ENCODE results near the gene NECTIN1. TPM values are rescaled to one million over a fixed set of nuclear protein-coding genes. Genes with fewer than 3 reads are reported as not detected.

The NECTIN1 gene
- polyA plus RNA-seq, 3 donors from 2014 or later = 0.41 to 0.52 TPM; not detected in 1

DNA sequence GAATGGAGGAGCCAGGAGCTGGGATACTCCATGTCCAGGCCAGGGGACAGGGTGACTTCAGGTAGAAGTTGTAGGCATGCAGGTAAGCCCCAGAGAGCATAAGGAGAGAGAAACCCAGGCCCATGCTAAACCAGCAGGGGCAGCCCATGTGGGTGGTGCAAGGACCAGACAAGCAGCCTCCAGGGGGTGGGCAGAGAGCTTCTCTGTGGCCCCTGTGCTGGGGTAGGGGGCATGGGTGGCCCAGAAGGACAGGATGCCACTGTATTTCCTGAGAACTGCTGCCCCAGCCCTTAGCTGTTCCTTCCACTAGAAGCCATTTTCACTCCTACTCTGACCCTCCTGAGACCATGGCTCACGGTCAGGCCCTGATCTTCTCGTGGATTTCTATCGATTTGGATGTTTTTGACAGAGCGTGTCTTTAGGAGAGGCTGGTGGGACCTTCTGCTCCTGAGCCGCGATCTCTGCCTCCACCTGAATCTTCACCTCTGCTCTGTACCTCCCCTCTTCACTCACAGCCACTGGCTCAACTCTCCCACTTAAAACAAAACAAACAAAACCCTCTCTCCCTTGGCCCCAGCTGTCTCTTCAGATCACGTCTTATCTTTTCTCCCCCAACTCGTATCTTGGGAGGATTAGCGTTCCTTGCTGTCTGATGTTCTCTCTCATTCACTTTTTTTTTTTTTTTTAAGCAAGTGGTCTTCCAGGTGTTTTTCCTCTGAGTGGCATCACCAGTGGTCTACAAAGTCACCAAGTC is 112.2 kb downstream of the NECTIN1 start:
- Mint-ChIP-seq H3K36me3 (no peaks in the 10 kb centered on the region), H3K27me3 (ENCODE audit: low read depth in 3 of 3) (peaks cover 2 to 5% (median 5%) of the 10 kb centered on the region in 3 donors), H3K4me1 (no peaks in the 10 kb centered on the region), H3K9me3 (no peaks in the 10 kb centered on the region), H3K4me3 (no peak overlapping the region), H3K27ac (no peak overlapping the region)
- no peak for DNase-seq

DNA sequence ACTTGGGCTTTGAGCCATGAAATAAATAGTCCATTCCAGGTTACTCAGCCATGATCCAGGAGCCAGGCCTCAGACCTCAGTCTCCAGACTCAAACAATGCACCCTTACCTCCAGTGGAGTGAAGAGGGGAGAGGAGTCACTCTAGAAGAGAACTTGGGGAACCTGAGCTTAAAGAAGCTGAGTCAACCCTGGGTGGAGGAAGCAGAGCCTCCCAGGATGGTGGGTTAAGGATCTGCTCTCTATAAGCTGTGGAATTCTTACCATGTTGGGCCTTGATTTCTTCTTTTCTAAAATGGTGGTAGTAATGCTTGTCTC is 113.2 kb downstream of the NECTIN1 start:
- no peaks in the 10 kb centered on the region for H3K4me1 Mint-ChIP-seq
- H3K9me3 Mint-ChIP-seq = no peaks in the 10 kb centered on the region
- DNase-seq = no peak
- H3K36me3 Mint-ChIP-seq = no peaks in the 10 kb centered on the region
- no peak overlapping the region for H3K27ac Mint-ChIP-seq
- H3K4me3 Mint-ChIP-seq = no peak overlapping the region
- peaks cover 2 to 5% (median 4%) of the 10 kb centered on the region in 3 donors for H3K27me3 Mint-ChIP-seq (ENCODE audit: low read depth in 3 of 3)

GRCh38 chr11:119615003-119615881 is 113.8 kb downstream of the NECTIN1 start:
- Mint-ChIP-seq H3K27ac (no peak overlapping the region), H3K36me3 (no peaks in the 10 kb centered on the region), H3K4me3 (no peak overlapping the region), H3K4me1 (no peaks in the 10 kb centered on the region), H3K27me3 (ENCODE audit: low read depth in 3 of 3) (peaks cover 2 to 5% (median 4%) of the 10 kb centered on the region in 3 donors), H3K9me3 (no peaks in the 10 kb centered on the region)
- no peak for DNase-seq

GRCh38 chr11:119614222-119615002 is 114.6 kb downstream of the NECTIN1 start:
- Mint-ChIP-seq H3K36me3 (no peaks in the 10 kb centered on the region), H3K27ac (no peak overlapping the region), H3K4me1 (no peaks in the 10 kb centered on the region), H3K9me3 (no peaks in the 10 kb centered on the region), H3K27me3 (ENCODE audit: low read depth in 3 of 3) (peaks cover 2 to 5% (median 4%) of the 10 kb centered on the region in 3 donors), H3K4me3 (no peak overlapping the region)
- no peak for DNase-seq

- Mint-ChIP-seq H3K4me1 (no peaks in the 10 kb centered on the region), H3K27ac (no peak overlapping the region), H3K36me3 (no peaks in the 10 kb centered on the region), H3K27me3 (ENCODE audit: low read depth in 3 of 3) (peaks cover 2 to 5% (median 5%) of the 10 kb centered on the region in 3 donors), H3K9me3 (no peaks in the 10 kb centered on the region), H3K4me3 (no peak overlapping the region)
- no peak for DNase-seq
Measured at GRCh38 chr11:119612814-119613213, 116.2 kb downstream of the NECTIN1 start.

GRCh38 chr11:119610836-119611426 is 118.1 kb downstream of the NECTIN1 start:
- Mint-ChIP-seq H3K4me3 (no peak overlapping the region), H3K27ac (no peak overlapping the region), H3K36me3 (no peaks in the 10 kb centered on the region), H3K9me3 (no peaks in the 10 kb centered on the region), H3K4me1 (no peaks in the 10 kb centered on the region), H3K27me3 (ENCODE audit: low read depth in 3 of 3) (peaks cover 1 to 10% (median 4%) of the 10 kb centered on the region in 3 donors)
- no peak for DNase-seq

DNA sequence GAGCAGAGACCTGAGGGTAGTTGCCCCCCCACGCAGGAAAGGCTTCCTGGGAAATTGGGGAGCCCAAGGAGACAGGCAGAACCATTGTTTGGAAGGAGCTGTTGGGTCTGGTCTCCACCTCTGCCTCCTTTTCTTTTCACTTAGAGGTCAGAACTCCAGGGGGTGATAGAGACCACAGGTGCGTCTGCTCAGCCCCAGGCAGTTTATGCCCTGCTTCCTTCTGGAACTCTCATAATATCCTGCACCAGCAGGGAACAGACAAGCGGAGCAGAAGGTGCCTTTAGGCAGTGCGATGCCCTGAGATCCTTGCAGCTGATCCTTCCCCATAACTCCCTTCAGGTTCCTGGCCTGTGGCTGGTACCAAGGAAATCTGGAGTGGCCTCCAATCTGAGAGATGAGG is 120.2 kb downstream of the NECTIN1 start:
- no peak overlapping the region for H3K27ac Mint-ChIP-seq
- H3K4me1 Mint-ChIP-seq = no peaks in the 10 kb centered on the region
- no peak for DNase-seq
- peaks cover 0 to 13% (median 10%) of the 10 kb centered on the region in 3 donors for H3K27me3 Mint-ChIP-seq (ENCODE audit: low read depth in 3 of 3)
- H3K36me3 Mint-ChIP-seq = no peaks in the 10 kb centered on the region
- H3K9me3 Mint-ChIP-seq = no peaks in the 10 kb centered on the region
- H3K4me3 Mint-ChIP-seq = no peak overlapping the region

DNA sequence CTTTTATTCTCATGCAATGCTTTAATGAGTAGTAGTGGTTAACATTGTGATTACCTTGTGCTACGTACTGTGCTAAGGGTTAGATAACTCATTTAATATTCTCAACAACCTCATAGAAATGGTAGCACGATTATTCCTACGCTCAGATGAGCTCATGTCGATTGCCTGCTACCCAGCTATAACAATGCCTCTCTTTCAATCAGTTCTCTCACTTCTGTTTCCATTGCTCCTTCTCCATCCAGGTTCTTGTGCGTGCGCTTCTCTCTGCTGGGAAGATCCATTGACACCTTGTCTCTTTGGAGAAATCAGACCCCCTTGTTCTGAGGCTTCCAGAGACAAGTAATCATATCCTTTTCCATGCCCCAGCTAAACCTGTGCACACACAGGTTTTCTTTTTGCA is 120.8 kb downstream of the NECTIN1 start:
- no peaks in the 10 kb centered on the region for H3K4me1 Mint-ChIP-seq
- no peaks in the 10 kb centered on the region for H3K9me3 Mint-ChIP-seq

GRCh38 chr11:119607726-119608125 is 121.3 kb downstream of the NECTIN1 start:
- H3K4me3 Mint-ChIP-seq = no peak overlapping the region
- peaks cover 0 to 13% (median 8%) of the 10 kb centered on the region in 3 donors for H3K27me3 Mint-ChIP-seq (ENCODE audit: low read depth in 3 of 3)
- no peaks in the 10 kb centered on the region for H3K36me3 Mint-ChIP-seq
- no peaks in the 10 kb centered on the region for H3K4me1 Mint-ChIP-seq
- DNase-seq = no peak
- no peaks in the 10 kb centered on the region for H3K9me3 Mint-ChIP-seq
- no peak overlapping the region for H3K27ac Mint-ChIP-seq

More for the DNA sequence above, 120.8 kb downstream of the NECTIN1 start:
- Mint-ChIP-seq H3K27me3 (ENCODE audit: low read depth in 3 of 3) (peaks cover 0 to 13% (median 10%) of the 10 kb centered on the region in 3 donors), H3K4me3 (no peak overlapping the region), H3K36me3 (no peaks in the 10 kb centered on the region), H3K27ac (no peak overlapping the region)
- DNase-seq = no peak

- Mint-ChIP-seq H3K9me3 (no peaks in the 10 kb centered on the region), H3K4me1 (no peaks in the 10 kb centered on the region), H3K27me3 (ENCODE audit: low read depth in 3 of 3) (peaks cover 0 to 13% (median 6%) of the 10 kb centered on the region in 3 donors), H3K27ac (no peak overlapping the region), H3K4me3 (no peak overlapping the region), H3K36me3 (no peaks in the 10 kb centered on the region)
- no peak for DNase-seq
Measured at GRCh38 chr11:119605137-119605665, 123.8 kb downstream of the NECTIN1 start.

GRCh38 chr11:119602745-119603373 is 126.1 kb downstream of the NECTIN1 start:
- Mint-ChIP-seq H3K4me1 (no peaks in the 10 kb centered on the region), H3K27ac (no peak overlapping the region), H3K9me3 (no peaks in the 10 kb centered on the region), H3K4me3 (no peak overlapping the region), H3K27me3 (ENCODE audit: low read depth in 3 of 3) (peaks cover 4 to 14% (median 5%) of the 10 kb centered on the region in 3 donors), H3K36me3 (no peaks in the 10 kb centered on the region)
- DNase-seq = no peak

- Mint-ChIP-seq H3K36me3 (no peaks in the 10 kb centered on the region), H3K4me1 (no peaks in the 10 kb centered on the region), H3K27ac (no peak overlapping the region), H3K4me3 (no peak overlapping the region), H3K27me3 (ENCODE audit: low read depth in 3 of 3) (peaks cover 0 to 12% (median 5%) of the 10 kb centered on the region in 3 donors), H3K9me3 (no peaks in the 10 kb centered on the region)
- DNase-seq = no peak
Measured at GRCh38 chr11:119599864-119600541, 129.0 kb downstream of the NECTIN1 start.
